ENCODE measurements around the gene XRCC3. TPM values are rescaled to one million over a fixed set of nuclear protein-coding genes. Genes with fewer than 3 reads are reported as not detected.

The XRCC3 gene
- polyA plus RNA-seq, 3 donors, result 0.66 to 8.1 (median 2.0) TPM

GRCh38 chr14:103739793-103740501 is 24.7 kb upstream of the XRCC3 start:
- H3K27me3 ChIP-seq (ENCODE audit: control insufficient read depth in 2 of 2, insufficient read depth in 2 of 2, low read length in 2 of 2), result no peaks in the 10 kb centered on the region
- no peak overlapping the region for H3K27ac ChIP-seq (ENCODE audit: low read depth in 1 of 2, low read length in 2 of 2)
- Mint-ChIP-seq H3K9me3 (no peaks in the 10 kb centered on the region), H3K27ac (no peak overlapping the region), H3K4me1 (peaks cover 7% of the 10 kb centered on the region), H3K36me3 (peaks cover under 1 to 3% of the 10 kb centered on the region in 2 donors), H3K4me3 (no peak overlapping the region), H3K27me3 (ENCODE audit: low read depth in 3 of 3) (peaks cover 3 to 9% (median 6%) of the 10 kb centered on the region in 3 donors)
- WGBS (ENCODE audit: insufficient coverage), result 96% methylated on average over 30 of the region's 30 CpGs
- H3K9me3 ChIP-seq (replicated peaks in 1 of 2; ENCODE audit: control insufficient read depth in 1 of 2, insufficient read depth in 1 of 2, low read length in 2 of 2), result no peaks in the 10 kb centered on the region
- intact Hi-C loops (cut with micrococcal nuclease), result no loop called here
- H4K20me1 ChIP-seq (ENCODE audit: insufficient read depth, low read length), result no peaks in the 10 kb centered on the region
- TF ChIP-seq CTCF (IDR thresholded peaks at IDR 0.05), result no peak
- no peak for DNase-seq
- H3K36me3 ChIP-seq (replicated peaks in 1 of 2; ENCODE audit: control insufficient read depth in 1 of 2, insufficient read depth in 2 of 2, low read length in 2 of 2), result no peaks in the 10 kb centered on the region
- H3K4me1 ChIP-seq (ENCODE audit: control insufficient read depth in 1 of 2, insufficient read depth in 2 of 2, low read length in 2 of 2), result no peaks in the 10 kb centered on the region
- no peak overlapping the region for H3K4me3 ChIP-seq (replicated peaks in 1 of 3; ENCODE audit: low read depth in 2 of 3, low read length in 3 of 3)
- H3K79me2 ChIP-seq (ENCODE audit: insufficient read depth, low read length), result no peaks in the 10 kb centered on the region
- no peak overlapping the region for H3K9ac ChIP-seq (ENCODE audit: insufficient read depth, low read length, poor library complexity, severe bottlenecking)
- no peak overlapping the region for H3K4me2 ChIP-seq (replicated peaks; ENCODE audit: extremely low read depth, low read length, poor library complexity, severe bottlenecking)
- no peak overlapping the region for H2AFZ ChIP-seq (ENCODE audit: insufficient read depth, low read depth, low read length, poor library complexity, severe bottlenecking)

- H3K36me3 ChIP-seq (replicated peaks in 1 of 2; ENCODE audit: control insufficient read depth in 1 of 2, insufficient read depth in 2 of 2, low read length in 2 of 2), result peaks cover 0 to 1% of the 10 kb centered on the region in 2 donors
- WGBS (ENCODE audit: insufficient coverage), result 100% methylated on average over 2 of the region's 6 CpGs
- no peak overlapping the region for H2AFZ ChIP-seq (ENCODE audit: insufficient read depth, low read depth, low read length, poor library complexity, severe bottlenecking)
- H3K4me3 ChIP-seq (replicated peaks in 1 of 3; ENCODE audit: low read depth in 2 of 3, low read length in 3 of 3), result no peak overlapping the region
- H3K79me2 ChIP-seq (ENCODE audit: insufficient read depth, low read length), result no peaks in the 10 kb centered on the region
- Mint-ChIP-seq H3K27me3 (ENCODE audit: low read depth in 3 of 3) (peaks cover 3 to 6% (median 4%) of the 10 kb centered on the region in 3 donors), H3K27ac (no peak overlapping the region), H3K4me3 (no peak overlapping the region), H3K36me3 (peaks cover 5% of the 10 kb centered on the region in 2 donors), H3K4me1 (peaks cover 7% of the 10 kb centered on the region), H3K9me3 (no peaks in the 10 kb centered on the region)
- no peak overlapping the region for H3K4me2 ChIP-seq (replicated peaks; ENCODE audit: extremely low read depth, low read length, poor library complexity, severe bottlenecking)
- DNase-seq, result no peak
- H3K27me3 ChIP-seq (ENCODE audit: control insufficient read depth in 2 of 2, insufficient read depth in 2 of 2, low read length in 2 of 2), result no peaks in the 10 kb centered on the region
- no peaks in the 10 kb centered on the region for H4K20me1 ChIP-seq (ENCODE audit: insufficient read depth, low read length)
- TF ChIP-seq CTCF (IDR thresholded peaks at IDR 0.05), result no peak
- no peaks in the 10 kb centered on the region for H3K9me3 ChIP-seq (replicated peaks in 1 of 2; ENCODE audit: control insufficient read depth in 1 of 2, insufficient read depth in 1 of 2, low read length in 2 of 2)
- H3K27ac ChIP-seq (ENCODE audit: low read depth in 1 of 2, low read length in 2 of 2), result no peak overlapping the region
- intact Hi-C loops (cut with micrococcal nuclease), result no loop called here
- no peak overlapping the region for H3K9ac ChIP-seq (ENCODE audit: insufficient read depth, low read length, poor library complexity, severe bottlenecking)
- H3K4me1 ChIP-seq (ENCODE audit: control insufficient read depth in 1 of 2, insufficient read depth in 2 of 2, low read length in 2 of 2), result no peaks in the 10 kb centered on the region
Measured at GRCh38 chr14:103739466-103739792, 24.2 kb upstream of the XRCC3 start.
